Fibroblast of the aortic adventitia (primary cell): Measurements from ENCODE around the gene PPP1R12A. TPM values are rescaled to one million over a fixed set of nuclear protein-coding genes. Genes with fewer than 3 reads are reported as not detected.

ENCODE experiments used
- DNase-seq: peaks from one replicate; pipeline ENCODE4 v3.0.0-alpha.2; 2010; ENCODE audit warnings: low read depth
- H3K4me3 ChIP-seq: 2 replicates; pipeline ENCODE4 v1.5.1; 2011; ENCODE audit warnings: low read depth, mild to moderate bottlenecking, control low read depth, low read length, moderate library complexity
- total RNA-seq: library from RNA; depleted of rRNA; stranded (reverse); fragments of >200 nt; gene quantifications from 2 replicates; pipeline ENCODE4 v1.2.3, GENCODE V29; 2012; ENCODE audit warnings: low replicate concordance
- TF ChIP-seq, protein P1 (sequence below): IDR thresholded peaks from 2 replicates; pipeline ENCODE4 v1.5.1; 2011; ENCODE audit warnings: mild to moderate bottlenecking, low read length, control low read depth, inconsistent platforms; ENCODE audit not compliant: insufficient read depth

The PPP1R12A gene
- total RNA-seq, 1 donor: 119 TPM

GRCh38 chr12:79936670-79937069 is 1.8 kb upstream of the PPP1R12A start:
- peak overlapping the region; percentile 18 for H3K4me3 ChIP-seq
- no peak for DNase-seq
- TF ChIP-seq, protein P1, sequence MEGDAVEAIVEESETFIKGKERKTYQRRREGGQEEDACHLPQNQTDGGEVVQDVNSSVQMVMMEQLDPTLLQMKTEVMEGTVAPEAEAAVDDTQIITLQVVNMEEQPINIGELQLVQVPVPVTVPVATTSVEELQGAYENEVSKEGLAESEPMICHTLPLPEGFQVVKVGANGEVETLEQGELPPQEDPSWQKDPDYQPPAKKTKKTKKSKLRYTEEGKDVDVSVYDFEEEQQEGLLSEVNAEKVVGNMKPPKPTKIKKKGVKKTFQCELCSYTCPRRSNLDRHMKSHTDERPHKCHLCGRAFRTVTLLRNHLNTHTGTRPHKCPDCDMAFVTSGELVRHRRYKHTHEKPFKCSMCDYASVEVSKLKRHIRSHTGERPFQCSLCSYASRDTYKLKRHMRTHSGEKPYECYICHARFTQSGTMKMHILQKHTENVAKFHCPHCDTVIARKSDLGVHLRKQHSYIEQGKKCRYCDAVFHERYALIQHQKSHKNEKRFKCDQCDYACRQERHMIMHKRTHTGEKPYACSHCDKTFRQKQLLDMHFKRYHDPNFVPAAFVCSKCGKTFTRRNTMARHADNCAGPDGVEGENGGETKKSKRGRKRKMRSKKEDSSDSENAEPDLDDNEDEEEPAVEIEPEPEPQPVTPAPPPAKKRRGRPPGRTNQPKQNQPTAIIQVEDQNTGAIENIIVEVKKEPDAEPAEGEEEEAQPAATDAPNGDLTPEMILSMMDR: no peak

- DNase-seq: no peak
- peak overlapping the region; percentile 93 for H3K4me3 ChIP-seq
- TF ChIP-seq, protein P1: no peak
Observed at GRCh38 chr12:79935624-79936345, 888 bp upstream of the PPP1R12A start.

GRCh38 chr12:79934281-79935020 is 446 bp downstream of the PPP1R12A start:
- no peak for DNase-seq
- TF ChIP-seq, protein P1: no peak
- H3K4me3 ChIP-seq: peak overlapping the region; percentile 93

DNA sequence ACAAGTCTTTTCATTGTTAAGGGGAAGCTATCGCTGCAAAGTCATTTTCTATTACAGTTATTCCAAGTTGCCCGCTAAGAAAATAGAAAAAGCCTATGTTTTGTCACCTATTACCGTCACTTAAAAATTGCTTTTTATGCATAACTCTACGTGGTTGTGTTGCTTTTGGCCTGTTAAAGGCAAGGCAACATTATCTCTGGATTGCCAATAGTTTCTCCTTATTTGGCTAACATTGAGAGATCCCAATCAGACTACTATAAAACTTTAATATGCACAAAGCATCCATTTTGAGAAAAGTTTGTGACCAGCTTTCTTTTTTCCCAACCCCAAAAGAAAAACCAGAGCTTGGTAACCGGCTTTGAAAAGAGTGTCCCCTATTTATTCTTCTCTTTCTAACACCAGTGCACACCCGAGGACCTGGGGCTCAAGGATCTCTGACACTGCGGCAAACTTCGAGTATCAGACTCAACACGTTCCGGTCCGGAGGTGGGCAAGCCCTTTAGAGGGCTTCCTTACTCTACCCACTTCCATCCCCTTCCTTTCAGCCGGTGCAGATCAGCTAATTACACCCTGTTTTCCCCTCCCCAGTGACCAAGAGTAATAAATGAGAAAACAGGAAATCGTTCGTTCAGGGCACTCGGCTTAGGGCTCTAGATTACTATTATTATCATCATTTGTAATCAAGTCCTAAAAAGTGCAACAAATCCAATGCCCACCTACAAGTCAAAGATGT is 1.2 kb downstream of the PPP1R12A start:
- DNase-seq: peak; percentile 30
- TF ChIP-seq, protein P1: no peak
- H3K4me3 ChIP-seq: peak overlapping the region; percentile 93

DNA sequence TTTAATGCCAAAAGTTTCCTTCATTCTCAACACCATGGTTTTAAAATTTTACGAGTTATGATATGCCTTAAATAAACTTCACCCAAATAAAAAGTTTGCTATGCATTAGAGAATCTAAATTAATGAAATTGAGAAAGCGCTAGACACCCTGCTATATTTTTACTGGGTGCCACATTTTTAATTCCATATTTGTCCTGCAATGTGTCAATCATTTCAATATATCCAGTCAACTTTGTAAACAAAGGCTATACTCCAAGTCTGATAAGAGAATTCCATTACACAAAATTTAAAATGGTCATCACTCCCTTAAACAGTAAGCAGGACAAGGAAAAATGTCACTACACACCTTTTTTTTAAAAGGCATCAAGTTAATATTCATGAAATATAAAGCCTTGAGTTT is 1.9 kb downstream of the PPP1R12A start:
- DNase-seq: no peak
- H3K4me3 ChIP-seq: peak overlapping the region; percentile 93
- TF ChIP-seq, protein P1: no peak

DNA sequence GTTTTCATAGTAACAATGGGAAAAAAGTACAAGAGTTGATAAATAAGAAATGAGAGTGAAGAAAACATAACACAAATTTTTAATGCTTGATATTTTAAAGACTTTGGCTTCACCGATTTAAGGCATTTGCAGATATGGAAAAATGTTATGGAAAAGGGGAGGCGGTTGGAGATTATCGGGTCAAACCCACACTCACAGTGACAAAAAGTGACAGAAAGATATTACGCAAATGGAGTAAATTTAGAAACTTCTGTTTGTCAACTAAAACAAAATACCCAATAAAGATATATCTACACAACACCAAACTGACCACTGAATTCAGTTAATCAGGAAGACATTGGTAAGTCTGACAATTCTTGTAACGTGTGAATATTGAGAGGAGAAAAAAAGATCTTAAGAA is 2.5 kb downstream of the PPP1R12A start:
- no peak for DNase-seq
- H3K4me3 ChIP-seq: peak overlapping the region; percentile 93
- TF ChIP-seq, protein P1: no peak
